ENCODE results near the gene MYLK. TPM values are rescaled to one million over a fixed set of nuclear protein-coding genes. Genes with fewer than 3 reads are reported as not detected.

The MYLK gene
- total and polyA plus RNA-seq, 4 donors = 17.1 to 158 (median 41.9) TPM

- H3K9me3 ChIP-seq (ENCODE audit: control insufficient read depth in 4 of 4, low read length in 3 of 4) = no peaks in the 10 kb centered on the region
- peaks cover 0 to 6% (median 2%) of the 10 kb centered on the region in 4 donors for H3K4me1 ChIP-seq (ENCODE audit: control insufficient read depth in 4 of 4, insufficient read depth in 4 of 4, low read length in 3 of 4)
- peaks cover 4 to 50% (median 24%) of the 10 kb centered on the region in 4 donors for H3K36me3 ChIP-seq (ENCODE audit: control insufficient read depth in 4 of 4, insufficient read depth in 3 of 4, low read depth in 1 of 4, low read length in 3 of 4)
- no peak for TF ChIP-seq HNF4A (conservative IDR thresholded peaks at IDR 0.05)
- TF ChIP-seq HNF4G (IDR thresholded peaks at IDR 0.05) = no peak
- peak; percentile 75 for TF ChIP-seq NR2F2 (IDR thresholded peaks at IDR 0.05)
- TF ChIP-seq RXRA (IDR thresholded peaks at IDR 0.05) = peak in 1 of 2 donors; percentile 5
- no peak for TF ChIP-seq ATF3 (IDR thresholded peaks at IDR 0.05)
- TF ChIP-seq EGR1 (IDR thresholded peaks at IDR 0.05; ENCODE audit: low read depth in 2 of 2) = no peak
- TF ChIP-seq SP1 (IDR thresholded peaks at IDR 0.05) = no peak
- no peak for TF ChIP-seq MAX (IDR thresholded peaks at IDR 0.05)
- TF ChIP-seq YY1 (IDR thresholded peaks at IDR 0.05) = no peak
- no peak for TF ChIP-seq RAD21 (IDR thresholded peaks at IDR 0.05)
- TF ChIP-seq FOXA1 (IDR thresholded peaks at IDR 0.05) = no peak
- no peak for TF ChIP-seq GABPA (IDR thresholded peaks at IDR 0.05 in 1 of 2, conservative IDR thresholded peaks at IDR 0.05 in 1 of 2)
- H3K4me3 ChIP-seq (ENCODE audit: low read depth in 1 of 3, low read length in 3 of 3) = no peak overlapping the region
- H3K27me3 ChIP-seq (ENCODE audit: control insufficient read depth in 4 of 4, insufficient read depth in 4 of 4, low read length in 3 of 4) = no peaks in the 10 kb centered on the region
- H3K27ac ChIP-seq (ENCODE audit: low read depth in 1 of 2, low read length in 2 of 2) = peak overlapping the region; percentile 52 to 55
- no peak for DNase-seq (ENCODE audit: low spot score)
- no peak overlapping the region for H3K9ac ChIP-seq (ENCODE audit: low read depth in 1 of 2, low read length in 2 of 2)
- 78% methylated on average over 6 of the region's 6 CpGs for WGBS
Observed at GRCh38 chr3:123694366-123695087, 189.6 kb downstream of the MYLK start.

GRCh38 chr3:123693584-123694190 lies 190.4 kb downstream of the MYLK start:
- no peak overlapping the region for H3K4me3 ChIP-seq (ENCODE audit: low read depth in 1 of 3, low read length in 3 of 3)
- DNase-seq (ENCODE audit: low spot score) = no peak

More at GRCh38 chr3:123693584-123694190, 190.4 kb downstream of the MYLK start:
- no peak overlapping the region for H3K9ac ChIP-seq (ENCODE audit: low read depth in 1 of 2, low read length in 2 of 2)
- H3K9me3 ChIP-seq (ENCODE audit: control insufficient read depth in 4 of 4, low read length in 3 of 4) = no peaks in the 10 kb centered on the region
- H3K27me3 ChIP-seq (ENCODE audit: control insufficient read depth in 4 of 4, insufficient read depth in 4 of 4, low read length in 3 of 4) = no peaks in the 10 kb centered on the region
- 81% methylated on average over 2 of the region's 2 CpGs for WGBS
- TF ChIP-seq YY1 (IDR thresholded peaks at IDR 0.05) (no peak), REST (IDR thresholded peaks at IDR 0.05) (no peak), EGR1 (IDR thresholded peaks at IDR 0.05; ENCODE audit: low read depth in 2 of 2) (no peak), GABPA (IDR thresholded peaks at IDR 0.05 in 1 of 2, conservative IDR thresholded peaks at IDR 0.05 in 1 of 2) (no peak), TAF1 (conservative IDR thresholded peaks at IDR 0.05) (no peak), HNF4A (conservative IDR thresholded peaks at IDR 0.05) (no peak)
- H3K4me1 ChIP-seq (ENCODE audit: control insufficient read depth in 4 of 4, insufficient read depth in 4 of 4, low read length in 3 of 4) = peaks cover 0 to 6% (median 2%) of the 10 kb centered on the region in 4 donors
- H3K36me3 ChIP-seq (ENCODE audit: control insufficient read depth in 4 of 4, insufficient read depth in 3 of 4, low read depth in 1 of 4, low read length in 3 of 4) = peaks cover 4 to 53% (median 28%) of the 10 kb centered on the region in 4 donors
- H3K27ac ChIP-seq (ENCODE audit: low read depth in 1 of 2, low read length in 2 of 2) = peak overlapping the region; percentile 52 to 55

Data from liver (tissue), 9 donors.